Measurements from ENCODE around the gene PITPNM3. TPM values are rescaled to one million over a fixed set of nuclear protein-coding genes. Genes with fewer than 3 reads are reported as not detected.

Gene PITPNM3
- total and polyA plus RNA-seq, 2 experiments from 2014 or later: 1.0 to 1.5 TPM

GRCh38 chr17:6472517-6472916, 83.8 kb downstream of the PITPNM3 start:
- peaks cover 29% of the 10 kb centered on the region for H3K4me1 Mint-ChIP-seq
- Histone ChIP-seq H3K4me2 (no peak overlapping the region), H2AFZ (no peak overlapping the region), H3K27me3 (ENCODE audit: insufficient read depth) (no peaks in the 10 kb centered on the region), H3K4me3 (no peak overlapping the region), H3K4me1 (ENCODE audit: insufficient read depth) (no peaks in the 10 kb centered on the region), H4K20me1 (replicated peaks; ENCODE audit: insufficient read depth) (no peaks in the 10 kb centered on the region), H3F3A (replicated peaks; ENCODE audit: low read depth) (no peaks in the 10 kb centered on the region), H3K79me2 (replicated peaks; ENCODE audit: insufficient read depth) (no peaks in the 10 kb centered on the region), H3K9me2 (ENCODE audit: insufficient read depth) (no peaks in the 10 kb centered on the region), H3K27ac (ENCODE audit: low read depth) (no peak overlapping the region), H3K36me3 (ENCODE audit: insufficient read depth) (no peaks in the 10 kb centered on the region)
- TF ChIP-seq ZNF331 (CRISPR knock-in tag; IDR thresholded peaks at IDR 0.05; ENCODE audit: low read depth): no peak
- TF ChIP-seq EZH2 (IDR thresholded peaks at IDR 0.05; ENCODE audit: low read depth, unreplicated experiment): no peak
- no peak for TF ChIP-seq STAT1 (IDR thresholded peaks at IDR 0.05; ENCODE audit: unreplicated experiment)
- TF ChIP-seq POLR2AphosphoS5 (IDR thresholded peaks at IDR 0.05; ENCODE audit: low read depth): no peak
- TF ChIP-seq CTCF (conservative IDR thresholded peaks at IDR 0.05; ENCODE audit: low read depth in 2 of 2): no peak
- TF ChIP-seq ZNF462 (CRISPR knock-in tag; IDR thresholded peaks at IDR 0.05): no peak
- no peak for TF ChIP-seq EZH2phosphoT487 (IDR thresholded peaks at IDR 0.05; ENCODE audit: unreplicated experiment)
- no peak for TF ChIP-seq CREB1 (CRISPR knock-in tag; IDR thresholded peaks at IDR 0.05; ENCODE audit: low read depth)
- no peak for TF ChIP-seq NANOG (IDR thresholded peaks at IDR 0.05; ENCODE audit: borderline replicate concordance)
- TF ChIP-seq ZNF114 (CRISPR knock-in tag; IDR thresholded peaks at IDR 0.05): no peak
- no peak for TF ChIP-seq JUNB (IDR thresholded peaks at IDR 0.05; ENCODE audit: unreplicated experiment)
- no peak for TF ChIP-seq ETS1 (IDR thresholded peaks at IDR 0.05)
- peaks cover 11% of the 10 kb centered on the region for H3K27me3 Mint-ChIP-seq (ENCODE audit: insufficient read depth, low read depth, poor library complexity)
- ATAC-seq (peak; percentile 9), DNase-seq (ENCODE audit: low spot score) (no peak)
- H3K27ac Mint-ChIP-seq: no peak overlapping the region
- no peaks in the 10 kb centered on the region for H3K36me3 Mint-ChIP-seq (ENCODE audit: low read depth)
- no peaks in the 10 kb centered on the region; the same call in 1 of the 3 replicates for H3K9me3 Mint-ChIP-seq
- H3K4me3 Mint-ChIP-seq: no peak overlapping the region
